B cell (primary cell): ENCODE data around the gene ESRRA. TPM values are rescaled to one million over a fixed set of nuclear protein-coding genes. Genes with fewer than 3 reads are reported as not detected.

Experiments used
- ATAC-seq: fragments of 200-7000 bp; cut with Tn5 transposase; one replicate; pipeline ENCODE4 v1.10.0; 2021; ENCODE audit warnings: low read depth, mild to moderate bottlenecking, moderate number of reproducible peaks, moderate library complexity
- CTCF ChIA-PET: fragments of 350-600 bp; sonication (Branson Sonifier 250); formaldehyde crosslinking; loops from one replicate; lab custom pipeline; 2021; ENCODE audit warnings: antibody characterized with exemption, inconsistent platforms; lab: Charles Lee
- POLR2A ChIA-PET: fragments of 350-600 bp; sonication (Branson Sonifier 250); formaldehyde crosslinking; loops from one replicate; lab custom pipeline; 2021; ENCODE audit warnings: antibody characterized with exemption; lab: Charles Lee
- DNase-seq: peaks from one replicate; pipeline ENCODE4 v3.0.0; 2013
- H2AFZ ChIP-seq: 2 replicates; pipeline ENCODE4 v1.6.1; 2012; ENCODE audit warnings: mild to moderate bottlenecking, low read depth, low read length; ENCODE audit not compliant: insufficient read depth, poor library complexity, severe bottlenecking
- H3K27ac ChIP-seq, 2 donors: 1 replicate in 1 of 2; 2 replicates in 1 of 2; pipeline ENCODE4 v1.5.1; 2012 to 2013; ENCODE audit warnings: low read length in 2 of 2, mild to moderate bottlenecking in 2 of 2, moderate library complexity in 1 of 2
- H3K27me3 ChIP-seq, 4 experiments: fragments of 200-600 bp in 1 of 4; sonication (generic) in 1 of 4; replicated peaks in 1 of 4; 1 replicate in 2 of 4; 2 replicates in 2 of 4; pipeline versions ENCODE4 v1.6.1 to v1.7.0; 2013 to 2016; ENCODE audit warnings: low read length in 3 of 4, mild to moderate bottlenecking in 2 of 4, mixed read lengths in 1 of 4, moderate library complexity in 1 of 4; ENCODE audit not compliant: insufficient read depth in 4 of 4, control insufficient read depth in 3 of 4; ENCODE audit errors: control extremely low read depth in 1 of 4
- H3K36me3 ChIP-seq, 2 experiments: replicated peaks in 1 of 2; 1 replicate in 1 of 2; 2 replicates in 1 of 2; pipeline versions ENCODE4 v1.6.1 to v1.7.1; 2013; ENCODE audit warnings: low read length in 1 of 2; ENCODE audit not compliant: insufficient read depth in 2 of 2, control insufficient read depth in 1 of 2; ENCODE audit errors: control extremely low read depth in 1 of 2, extremely low read depth in 1 of 2
- H3K4me1 ChIP-seq, 2 donors: fragments of 200-600 bp in 1 of 2; sonication (generic) in 1 of 2; 1 replicate in 1 of 2; 2 replicates in 1 of 2; pipeline versions ENCODE4 v1.5.1 to v1.6.1; 2013 to 2017; ENCODE audit warnings: low read length in 2 of 2; ENCODE audit not compliant: control insufficient read depth in 2 of 2, insufficient read depth in 2 of 2
- H3K4me2 ChIP-seq: replicated peaks from 2 replicates; pipeline ENCODE3; 2012; ENCODE audit warnings: mild to moderate bottlenecking, low read depth, low read length; ENCODE audit not compliant: poor library complexity, severe bottlenecking
- H3K4me3 ChIP-seq, 5 experiments: fragments of 200-600 bp in 1 of 5; sonication (generic) in 1 of 5; 1 replicate in 3 of 5; 2 replicates in 2 of 5; pipeline versions ENCODE4 v1.5.1 to v1.7.0; 2011 to 2016; ENCODE audit warnings: low read length in 4 of 5, mild to moderate bottlenecking in 4 of 5, low read depth in 2 of 5, control low read depth in 1 of 5, moderate library complexity in 1 of 5; ENCODE audit not compliant: insufficient read depth in 1 of 5; ENCODE audit errors: control extremely low read depth in 1 of 5, extremely low read depth in 1 of 5
- H3K79me2 ChIP-seq: fragments of 200-600 bp; sonication (generic); one replicate; pipeline ENCODE4 v1.6.0; 2016; ENCODE audit warnings: low read length; ENCODE audit not compliant: control insufficient read depth, insufficient read depth
- H3K9ac ChIP-seq: fragments of 200-600 bp; sonication (generic); 2 replicates; pipeline ENCODE4 v1.6.1; 2017; ENCODE audit warnings: mild to moderate bottlenecking, low read length, moderate library complexity
- H3K9me3 ChIP-seq, 3 donors: one replicate each; pipeline versions ENCODE4 v1.6.1 to v1.7.1; 2013; ENCODE audit warnings: low read length in 2 of 3; ENCODE audit not compliant: control insufficient read depth in 2 of 3, insufficient read depth in 1 of 3; ENCODE audit errors: control extremely low read depth in 1 of 3
- H4K20me1 ChIP-seq: 2 replicates; pipeline ENCODE4 v1.6.0; 2012; ENCODE audit warnings: mild to moderate bottlenecking, low read length; ENCODE audit not compliant: insufficient read depth, control insufficient read depth, poor library complexity, severe bottlenecking
- H3K27ac Mint-ChIP-seq: one replicate; pipeline ENCODE4 v1.8.0; 2021; ENCODE audit warnings: mixed read lengths
- H3K27me3 Mint-ChIP-seq: one replicate; pipeline ENCODE4 v1.8.0; 2021; ENCODE audit warnings: mixed read lengths
- H3K4me1 Mint-ChIP-seq: one replicate; pipeline ENCODE4 v1.8.0; 2021; ENCODE audit warnings: mixed read lengths
- H3K4me3 Mint-ChIP-seq: one replicate; pipeline ENCODE4 v1.8.0; 2021; ENCODE audit warnings: mixed read lengths
- H3K9me3 Mint-ChIP-seq: one replicate; pipeline ENCODE4 v1.8.0; 2022; ENCODE audit warnings: mixed read lengths; ENCODE audit not compliant: insufficient read depth
- EZH2 ChIP-seq: IDR thresholded peaks from 2 replicates; pipeline ENCODE4 v1.6.1; 2012; ENCODE audit warnings: borderline replicate concordance, low read depth, mild to moderate bottlenecking, moderate library complexity, low read length; ENCODE audit not compliant: insufficient read depth, poor library complexity, severe bottlenecking
- WGBS: methylation state at CpG from one replicate; pipeline ENCODE4 v1.1.5; 2013; ENCODE audit warnings: missing lambda C conversion rate; ENCODE audit not compliant: insufficient coverage; 5-methylcytosine and 5-hydroxymethylcytosine counted together
- intact Hi-C: fragments of 100-400 bp; cut with micrococcal nuclease; formaldehyde crosslinking; loops from one replicate; pipeline ENCODE4 v1.10.0; 2022
- polyA plus RNA-seq: library from polyadenylated mRNA; depleted of rRNA; stranded (reverse); fragments of >200 nt; gene quantifications from 2 replicates; pipeline ENCODE4 v1.2.3, GENCODE V29; 2012
- total RNA-seq, 2 donors: library from RNA; stranded (reverse); fragments of 120-200 nt in 1 of 2; gene quantifications; 1 replicate in 1 of 2; 2 replicates in 1 of 2; pipeline versions ENCODE4 v1.2.3 to v1.2.4, GENCODE V29; 2013 to 2022
- TF ChIP-seq, protein P1 (sequence below): fragments of 200-600 bp; IDR thresholded peaks from one replicate; pipeline ENCODE4 v1.8.0; 2022; ENCODE audit warnings: antibody characterized with exemption, mild to moderate bottlenecking

The ESRRA gene
- total and polyA plus RNA-seq, 2 donors (not counting 1 experiment from before 2014, with no cell fraction given): 16.3 to 39.6 TPM

DNA sequence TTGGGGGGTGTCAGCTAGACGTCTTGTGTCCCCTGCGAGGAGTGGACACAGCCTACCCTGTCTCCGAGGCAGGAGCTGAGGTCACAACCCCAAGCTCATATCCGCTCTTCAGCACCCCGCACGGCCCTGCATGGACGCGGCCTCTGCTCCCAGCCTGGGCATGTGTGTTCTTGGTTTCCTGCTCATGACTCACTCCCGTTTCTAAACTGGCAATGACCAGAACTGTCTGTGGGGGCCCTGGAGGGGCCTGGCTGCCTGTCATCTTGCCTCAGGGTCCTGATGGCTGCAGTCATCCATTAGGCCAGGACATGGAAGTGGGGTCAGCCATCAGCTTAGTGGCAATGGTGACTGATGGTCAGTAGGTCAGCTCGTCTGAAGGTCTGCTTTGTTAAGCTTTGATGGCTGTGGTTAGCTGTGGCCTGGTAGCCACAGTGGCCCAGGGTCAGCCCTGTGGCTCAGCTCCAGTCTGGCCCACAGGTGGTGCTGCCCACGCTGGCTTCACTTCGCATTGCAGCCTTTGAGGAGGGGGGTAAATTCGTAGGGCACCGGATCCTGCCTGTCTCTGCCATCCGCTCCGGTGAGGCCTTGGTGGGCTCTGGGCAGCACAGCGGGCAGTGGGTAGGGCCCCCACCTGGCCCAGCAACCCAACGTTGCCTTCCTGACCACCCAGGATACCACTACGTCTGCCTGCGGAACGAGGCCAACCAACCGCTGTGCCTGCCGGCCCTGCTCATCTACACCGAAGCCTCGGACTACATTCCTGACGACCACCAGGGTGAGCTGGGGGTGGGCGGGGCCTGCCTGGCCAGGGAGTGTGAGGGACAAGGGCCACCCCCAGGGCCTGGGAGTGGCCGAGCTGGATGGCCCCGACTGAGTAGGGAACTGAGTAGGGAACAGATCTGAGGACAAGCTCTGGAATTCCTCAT is 42.0 kb upstream of the ESRRA start:
- Histone ChIP-seq H3K79me2 (no peaks in the 10 kb centered on the region), H3K36me3 (no peaks in the 10 kb centered on the region), H3K4me3 (no peak overlapping the region), H4K20me1 (no peaks in the 10 kb centered on the region), H3K4me2 (no peak overlapping the region), H3K27ac (no peak overlapping the region), H3K9ac (no peak overlapping the region), H2AFZ (no peak overlapping the region), H3K4me1 (peaks cover 2 to 5% of the 10 kb centered on the region in 2 donors), H3K27me3 (no peaks in the 10 kb centered on the region), H3K9me3 (no peaks in the 10 kb centered on the region)
- Mint-ChIP-seq H3K27ac (no peak overlapping the region), H3K4me1 (no peaks in the 10 kb centered on the region), H3K9me3 (no peaks in the 10 kb centered on the region), H3K4me3 (no peak overlapping the region), H3K27me3 (no peaks in the 10 kb centered on the region)
- ATAC-seq: no peak
- DNase-seq: no peak
- intact Hi-C loops: no loop called here
- 93% methylated on average over 27 of the region's 29 CpGs for WGBS
- POLR2A ChIA-PET: interaction anchor here (0.6 kb wide), 1 partner anchor 1457 kb away, joined by 4 read pairs; no protein-coding TSS in a partner anchor
- TF ChIP-seq, protein P1, sequence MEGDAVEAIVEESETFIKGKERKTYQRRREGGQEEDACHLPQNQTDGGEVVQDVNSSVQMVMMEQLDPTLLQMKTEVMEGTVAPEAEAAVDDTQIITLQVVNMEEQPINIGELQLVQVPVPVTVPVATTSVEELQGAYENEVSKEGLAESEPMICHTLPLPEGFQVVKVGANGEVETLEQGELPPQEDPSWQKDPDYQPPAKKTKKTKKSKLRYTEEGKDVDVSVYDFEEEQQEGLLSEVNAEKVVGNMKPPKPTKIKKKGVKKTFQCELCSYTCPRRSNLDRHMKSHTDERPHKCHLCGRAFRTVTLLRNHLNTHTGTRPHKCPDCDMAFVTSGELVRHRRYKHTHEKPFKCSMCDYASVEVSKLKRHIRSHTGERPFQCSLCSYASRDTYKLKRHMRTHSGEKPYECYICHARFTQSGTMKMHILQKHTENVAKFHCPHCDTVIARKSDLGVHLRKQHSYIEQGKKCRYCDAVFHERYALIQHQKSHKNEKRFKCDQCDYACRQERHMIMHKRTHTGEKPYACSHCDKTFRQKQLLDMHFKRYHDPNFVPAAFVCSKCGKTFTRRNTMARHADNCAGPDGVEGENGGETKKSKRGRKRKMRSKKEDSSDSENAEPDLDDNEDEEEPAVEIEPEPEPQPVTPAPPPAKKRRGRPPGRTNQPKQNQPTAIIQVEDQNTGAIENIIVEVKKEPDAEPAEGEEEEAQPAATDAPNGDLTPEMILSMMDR: no peak
- no peak for TF ChIP-seq EZH2
- CTCF ChIA-PET: interaction anchor here (1.2 to 1.4 kb wide), 2 partner anchors 57 to 59 kb away, joined by 3 to 4 read pairs; partner anchors contain the start of gene FERMT3

DNA sequence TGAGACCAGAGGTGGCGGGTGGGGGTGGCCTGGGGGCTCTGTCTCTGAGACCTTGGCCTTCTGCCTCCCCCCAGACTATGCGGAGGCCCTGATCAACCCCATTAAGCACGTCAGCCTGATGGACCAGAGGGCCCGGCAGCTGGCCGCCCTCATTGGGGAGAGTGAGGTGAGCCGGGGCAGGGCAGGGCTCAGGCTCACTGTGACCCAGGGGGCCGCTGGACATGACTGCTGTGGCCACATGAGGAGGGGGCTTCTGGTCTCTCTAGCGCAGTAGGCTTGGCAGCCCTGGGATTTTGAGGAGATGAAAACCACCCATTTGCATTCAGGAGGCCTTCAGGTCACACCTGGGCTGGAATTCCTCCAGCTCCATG is 41.4 kb upstream of the ESRRA start:
- DNase-seq (no peak), ATAC-seq (no peak)
- Histone ChIP-seq H3K9ac (no peak overlapping the region), H3K4me2 (no peak overlapping the region), H3K4me3 (no peak overlapping the region), H3K27ac (no peak overlapping the region), H3K36me3 (no peaks in the 10 kb centered on the region), H3K9me3 (no peaks in the 10 kb centered on the region), H3K79me2 (no peaks in the 10 kb centered on the region), H3K27me3 (no peaks in the 10 kb centered on the region), H3K4me1 (peaks cover 9 to 11% of the 10 kb centered on the region in 2 donors), H4K20me1 (no peaks in the 10 kb centered on the region), H2AFZ (no peak overlapping the region)
- 99% methylated on average over 6 of the region's 8 CpGs for WGBS
- Mint-ChIP-seq H3K4me1 (peaks cover 3% of the 10 kb centered on the region), H3K9me3 (no peaks in the 10 kb centered on the region), H3K27me3 (no peaks in the 10 kb centered on the region), H3K27ac (no peak overlapping the region), H3K4me3 (no peak overlapping the region)
- ChIA-PET POLR2A (interaction anchor here (0.6 kb wide), 1 partner anchor 1458 kb away, joined by 4 read pairs; no protein-coding TSS in a partner anchor), CTCF (interaction anchor here (0.9 to 1.4 kb wide), 3 partner anchors 40 to 60 kb away, joined by 3 to 4 read pairs (median 3); partner anchors contain the start of gene FERMT3)
- intact Hi-C loops: no loop called here
- TF ChIP-seq, protein P1: no peak
- TF ChIP-seq EZH2: no peak
